ENCODE measurements around the gene MDFIC2. TPM values are rescaled to one million over a fixed set of nuclear protein-coding genes. Genes with fewer than 3 reads are reported as not detected.

MDFIC2 gene
- total and polyA plus RNA-seq, 2 experiments from 2014 or later, result not detected

- H3K27ac ChIP-seq (ENCODE audit: low read depth), result no peak overlapping the region
- H3K36me3 ChIP-seq (ENCODE audit: insufficient read depth), result no peaks in the 10 kb centered on the region
- no peak for TF ChIP-seq POLR2AphosphoS5 (IDR thresholded peaks at IDR 0.05; ENCODE audit: low read depth)
- no peak for TF ChIP-seq STAT1 (IDR thresholded peaks at IDR 0.05; ENCODE audit: unreplicated experiment)
- TF ChIP-seq EZH2phosphoT487 (IDR thresholded peaks at IDR 0.05; ENCODE audit: unreplicated experiment), result no peak
- TF ChIP-seq, protein P1, sequence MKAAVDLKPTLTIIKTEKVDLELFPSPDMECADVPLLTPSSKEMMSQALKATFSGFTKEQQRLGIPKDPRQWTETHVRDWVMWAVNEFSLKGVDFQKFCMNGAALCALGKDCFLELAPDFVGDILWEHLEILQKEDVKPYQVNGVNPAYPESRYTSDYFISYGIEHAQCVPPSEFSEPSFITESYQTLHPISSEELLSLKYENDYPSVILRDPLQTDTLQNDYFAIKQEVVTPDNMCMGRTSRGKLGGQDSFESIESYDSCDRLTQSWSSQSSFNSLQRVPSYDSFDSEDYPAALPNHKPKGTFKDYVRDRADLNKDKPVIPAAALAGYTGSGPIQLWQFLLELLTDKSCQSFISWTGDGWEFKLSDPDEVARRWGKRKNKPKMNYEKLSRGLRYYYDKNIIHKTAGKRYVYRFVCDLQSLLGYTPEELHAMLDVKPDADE (IDR thresholded peaks at IDR 0.05), result no peak
- TF ChIP-seq NANOG (IDR thresholded peaks at IDR 0.05; ENCODE audit: borderline replicate concordance), result no peak
- TF ChIP-seq REST (IDR thresholded peaks at IDR 0.05; ENCODE audit: unreplicated experiment), result no peak
- TF ChIP-seq ZNF114 (CRISPR knock-in tag; IDR thresholded peaks at IDR 0.05), result no peak
- TF ChIP-seq CREB1 (CRISPR knock-in tag; IDR thresholded peaks at IDR 0.05; ENCODE audit: low read depth), result no peak
- TF ChIP-seq, protein P2, sequence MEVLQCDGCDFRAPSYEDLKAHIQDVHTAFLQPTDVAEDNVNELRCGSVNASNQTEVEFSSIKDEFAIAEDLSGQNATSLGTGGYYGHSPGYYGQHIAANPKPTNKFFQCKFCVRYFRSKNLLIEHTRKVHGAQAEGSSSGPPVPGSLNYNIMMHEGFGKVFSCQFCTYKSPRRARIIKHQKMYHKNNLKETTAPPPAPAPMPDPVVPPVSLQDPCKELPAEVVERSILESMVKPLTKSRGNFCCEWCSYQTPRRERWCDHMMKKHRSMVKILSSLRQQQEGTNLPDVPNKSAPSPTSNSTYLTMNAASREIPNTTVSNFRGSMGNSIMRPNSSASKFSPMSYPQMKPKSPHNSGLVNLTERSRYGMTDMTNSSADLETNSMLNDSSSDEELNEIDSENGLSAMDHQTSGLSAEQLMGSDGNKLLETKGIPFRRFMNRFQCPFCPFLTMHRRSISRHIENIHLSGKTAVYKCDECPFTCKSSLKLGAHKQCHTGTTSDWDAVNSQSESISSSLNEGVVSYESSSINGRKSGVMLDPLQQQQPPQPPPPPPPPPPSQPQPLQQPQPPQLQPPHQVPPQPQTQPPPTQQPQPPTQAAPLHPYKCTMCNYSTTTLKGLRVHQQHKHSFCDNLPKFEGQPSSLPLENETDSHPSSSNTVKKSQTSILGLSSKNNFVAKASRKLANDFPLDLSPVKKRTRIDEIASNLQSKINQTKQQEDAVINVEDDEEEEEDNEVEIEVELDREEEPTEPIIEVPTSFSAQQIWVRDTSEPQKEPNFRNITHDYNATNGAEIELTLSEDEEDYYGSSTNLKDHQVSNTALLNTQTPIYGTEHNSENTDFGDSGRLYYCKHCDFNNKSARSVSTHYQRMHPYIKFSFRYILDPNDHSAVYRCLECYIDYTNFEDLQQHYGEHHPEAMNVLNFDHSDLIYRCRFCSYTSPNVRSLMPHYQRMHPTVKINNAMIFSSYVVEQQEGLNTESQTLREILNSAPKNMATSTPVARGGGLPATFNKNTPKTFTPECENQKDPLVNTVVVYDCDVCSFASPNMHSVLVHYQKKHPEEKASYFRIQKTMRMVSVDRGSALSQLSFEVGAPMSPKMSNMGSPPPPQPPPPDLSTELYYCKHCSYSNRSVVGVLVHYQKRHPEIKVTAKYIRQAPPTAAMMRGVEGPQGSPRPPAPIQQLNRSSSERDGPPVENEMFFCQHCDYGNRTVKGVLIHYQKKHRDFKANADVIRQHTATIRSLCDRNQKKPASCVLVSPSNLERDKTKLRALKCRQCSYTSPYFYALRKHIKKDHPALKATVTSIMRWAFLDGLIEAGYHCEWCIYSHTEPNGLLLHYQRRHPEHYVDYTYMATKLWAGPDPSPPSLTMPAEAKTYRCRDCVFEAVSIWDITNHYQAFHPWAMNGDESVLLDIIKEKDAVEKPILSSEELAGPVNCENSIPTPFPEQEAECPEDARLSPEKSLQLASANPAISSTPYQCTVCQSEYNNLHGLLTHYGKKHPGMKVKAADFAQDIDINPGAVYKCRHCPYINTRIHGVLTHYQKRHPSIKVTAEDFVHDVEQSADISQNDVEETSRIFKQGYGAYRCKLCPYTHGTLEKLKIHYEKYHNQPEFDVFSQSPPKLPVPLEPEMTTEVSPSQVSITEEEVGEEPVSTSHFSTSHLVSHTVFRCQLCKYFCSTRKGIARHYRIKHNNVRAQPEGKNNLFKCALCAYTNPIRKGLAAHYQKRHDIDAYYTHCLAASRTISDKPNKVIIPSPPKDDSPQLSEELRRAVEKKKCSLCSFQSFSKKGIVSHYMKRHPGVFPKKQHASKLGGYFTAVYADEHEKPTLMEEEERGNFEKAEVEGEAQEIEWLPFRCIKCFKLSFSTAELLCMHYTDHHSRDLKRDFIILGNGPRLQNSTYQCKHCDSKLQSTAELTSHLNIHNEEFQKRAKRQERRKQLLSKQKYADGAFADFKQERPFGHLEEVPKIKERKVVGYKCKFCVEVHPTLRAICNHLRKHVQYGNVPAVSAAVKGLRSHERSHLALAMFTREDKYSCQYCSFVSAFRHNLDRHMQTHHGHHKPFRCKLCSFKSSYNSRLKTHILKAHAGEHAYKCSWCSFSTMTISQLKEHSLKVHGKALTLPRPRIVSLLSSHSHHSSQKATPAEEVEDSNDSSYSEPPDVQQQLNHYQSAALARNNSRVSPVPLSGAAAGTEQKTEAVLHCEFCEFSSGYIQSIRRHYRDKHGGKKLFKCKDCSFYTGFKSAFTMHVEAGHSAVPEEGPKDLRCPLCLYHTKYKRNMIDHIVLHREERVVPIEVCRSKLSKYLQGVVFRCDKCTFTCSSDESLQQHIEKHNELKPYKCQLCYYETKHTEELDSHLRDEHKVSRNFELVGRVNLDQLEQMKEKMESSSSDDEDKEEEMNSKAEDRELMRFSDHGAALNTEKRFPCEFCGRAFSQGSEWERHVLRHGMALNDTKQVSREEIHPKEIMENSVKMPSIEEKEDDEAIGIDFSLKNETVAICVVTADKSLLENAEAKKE (CRISPR knock-in tag; IDR thresholded peaks at IDR 0.05), result no peak
- TF ChIP-seq ZNF331 (CRISPR knock-in tag; IDR thresholded peaks at IDR 0.05; ENCODE audit: low read depth), result no peak
- no peak for TF ChIP-seq EZH2 (IDR thresholded peaks at IDR 0.05; ENCODE audit: low read depth, unreplicated experiment)
- TF ChIP-seq, protein P3, sequence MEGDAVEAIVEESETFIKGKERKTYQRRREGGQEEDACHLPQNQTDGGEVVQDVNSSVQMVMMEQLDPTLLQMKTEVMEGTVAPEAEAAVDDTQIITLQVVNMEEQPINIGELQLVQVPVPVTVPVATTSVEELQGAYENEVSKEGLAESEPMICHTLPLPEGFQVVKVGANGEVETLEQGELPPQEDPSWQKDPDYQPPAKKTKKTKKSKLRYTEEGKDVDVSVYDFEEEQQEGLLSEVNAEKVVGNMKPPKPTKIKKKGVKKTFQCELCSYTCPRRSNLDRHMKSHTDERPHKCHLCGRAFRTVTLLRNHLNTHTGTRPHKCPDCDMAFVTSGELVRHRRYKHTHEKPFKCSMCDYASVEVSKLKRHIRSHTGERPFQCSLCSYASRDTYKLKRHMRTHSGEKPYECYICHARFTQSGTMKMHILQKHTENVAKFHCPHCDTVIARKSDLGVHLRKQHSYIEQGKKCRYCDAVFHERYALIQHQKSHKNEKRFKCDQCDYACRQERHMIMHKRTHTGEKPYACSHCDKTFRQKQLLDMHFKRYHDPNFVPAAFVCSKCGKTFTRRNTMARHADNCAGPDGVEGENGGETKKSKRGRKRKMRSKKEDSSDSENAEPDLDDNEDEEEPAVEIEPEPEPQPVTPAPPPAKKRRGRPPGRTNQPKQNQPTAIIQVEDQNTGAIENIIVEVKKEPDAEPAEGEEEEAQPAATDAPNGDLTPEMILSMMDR (conservative IDR thresholded peaks at IDR 0.05; ENCODE audit: low read depth in 2 of 2), result no peak
- no peak for TF ChIP-seq JUNB (IDR thresholded peaks at IDR 0.05; ENCODE audit: unreplicated experiment)
- H3K4me2 ChIP-seq, result no peak overlapping the region
- no peak overlapping the region for H3K4me3 ChIP-seq
- H3K27ac Mint-ChIP-seq, result no peak overlapping the region
- H2AFZ ChIP-seq, result no peak overlapping the region
- H3K9me3 Mint-ChIP-seq, result no peaks in the 10 kb centered on the region
- no peak for ATAC-seq
- H4K20me1 ChIP-seq (replicated peaks; ENCODE audit: insufficient read depth), result no peaks in the 10 kb centered on the region
- peaks cover 3% of the 10 kb centered on the region; the same call in 1 of the 2 replicates for H3K9me2 ChIP-seq (ENCODE audit: insufficient read depth)
- no peaks in the 10 kb centered on the region for H3K36me3 Mint-ChIP-seq (ENCODE audit: low read depth)
- H3F3A ChIP-seq (replicated peaks; ENCODE audit: low read depth), result no peaks in the 10 kb centered on the region
- H3K4me1 ChIP-seq (ENCODE audit: insufficient read depth), result peaks cover 32% of the 10 kb centered on the region
- H3K27me3 Mint-ChIP-seq (ENCODE audit: insufficient read depth, low read depth, poor library complexity), result no peaks in the 10 kb centered on the region
- no peak for DNase-seq (ENCODE audit: low spot score)
- H3K4me1 Mint-ChIP-seq, result peaks cover 36% of the 10 kb centered on the region
- no peak overlapping the region for H3K4me3 Mint-ChIP-seq
- no peaks in the 10 kb centered on the region for H3K27me3 ChIP-seq (ENCODE audit: insufficient read depth)
- H3K79me2 ChIP-seq (replicated peaks; ENCODE audit: insufficient read depth), result no peaks in the 10 kb centered on the region
Measured at GRCh38 chr3:70242297-70242882, 70.0 kb downstream of the MDFIC2 start.
